ENCODE results near the gene MAPK4.
"Not testable (repeated sequence)": the region's sequence is repeated elsewhere in the genome, so short reads cannot be mapped to it uniquely, and the experiment has no call there.

Gene MAPK4

GRCh38 chr18:50775726-50776125 lies 215.8 kb downstream of the MAPK4 start:
- DNase-seq = no peak

GRCh38 chr18:50776383-50776782 lies 216.5 kb downstream of the MAPK4 start:
- DNase-seq = no peak

- DNase-seq = not testable (repeated sequence)
These were observed 219.1 kb downstream of the MAPK4 start for GRCh38 chr18:50779021-50779420.
